Hepatocyte (in vitro differentiated cells): ENCODE results near the gene GPR55.

Experiments used
- CTCF ChIP-seq: fragments of 200-600 bp; sonication (generic); IDR thresholded peaks from 2 replicates; pipeline ENCODE4 v1.5.1; 2016; ENCODE audit warnings: antibody characterized with exemption, mild to moderate bottlenecking; ENCODE audit not compliant: poor library complexity
- EZH2 ChIP-seq: fragments of 200-600 bp; sonication (generic); IDR thresholded peaks from 2 replicates; pipeline ENCODE4 v1.6.1; 2016; ENCODE audit warnings: antibody characterized with exemption, mild to moderate bottlenecking, borderline replicate concordance
- EZH2phosphoT487 ChIP-seq: fragments of 200-600 bp; sonication (generic); IDR thresholded peaks from one replicate; pipeline ENCODE4 v1.6.1; 2018; ENCODE audit warnings: antibody characterized with exemption, mild to moderate bottlenecking, low read depth, moderate library complexity; ENCODE audit not compliant: unreplicated experiment, severe bottlenecking

DNA sequence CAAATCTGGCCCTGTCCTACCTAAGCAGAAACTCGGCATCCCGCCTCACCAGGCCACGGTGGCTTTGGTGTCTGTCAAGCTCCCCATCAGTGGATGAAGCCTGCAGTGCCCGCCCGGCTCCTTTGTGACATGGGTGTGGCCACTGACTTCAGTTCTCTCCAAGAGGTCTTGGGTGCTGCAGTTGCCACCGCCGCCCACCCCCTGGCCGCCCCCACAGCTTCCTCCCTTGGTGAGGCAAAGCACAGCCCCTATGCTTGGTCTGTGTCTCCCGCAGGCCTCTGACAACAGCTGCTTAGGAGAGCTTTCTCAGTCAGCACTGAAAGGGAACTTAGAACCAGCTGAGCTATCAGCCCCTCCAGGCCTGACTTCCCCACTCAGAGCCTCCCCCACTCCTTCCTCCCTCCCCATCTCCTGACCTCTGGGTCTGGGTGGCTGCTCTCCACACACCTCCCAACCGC is 22.9 kb upstream of the GPR55 start:
- TF ChIP-seq CTCF (no peak), EZH2 (no peak), EZH2phosphoT487 (no peak)
